PC-9 (cell line): Measurements from ENCODE around the gene KDM1B. TPM values are rescaled to one million over a fixed set of nuclear protein-coding genes. Genes with fewer than 3 reads are reported as not detected.
A peak's percentile ranks its signal among the peaks of the same experiment; 100 is the strongest.

Source experiments
- BruUV-seq: library from RNA; stranded (reverse); fragments of 400-500 nt; replicated peaks from 2 replicates; lab custom pipeline; 2021; lab: Mats Ljungman, UMichigan
- CTCF ChIA-PET: fragments of 300-600 bp; sonication (Branson Sonifier 250); formaldehyde crosslinking; loops from one replicate; lab custom pipeline; 2022; ENCODE audit warnings: antibody characterized with exemption; lab: Charles Lee
- POLR2A ChIA-PET: fragments of 300-600 bp; sonication (Branson Sonifier 250); formaldehyde crosslinking; loops from one replicate; lab custom pipeline; 2022; ENCODE audit warnings: antibody characterized with exemption; ENCODE audit not compliant: unreplicated experiment; lab: Charles Lee
- DNase-seq, 2 experiments: peaks; one replicate each; pipeline versions ENCODE4 v3.0.0 to v3.0.0-alpha.2; 2015 to 2022; ENCODE audit warnings: mixed read lengths in 1 of 2
- H2AFZ ChIP-seq: fragments of 200-600 bp; sonication (generic); 2 replicates; pipeline ENCODE4 v1.8.1; 2017; ENCODE audit warnings: antibody characterized with exemption
- H3F3A ChIP-seq: fragments of 200-600 bp; sonication (generic); 2 replicates; pipeline ENCODE4 v1.8.1; 2017; ENCODE audit warnings: antibody characterized with exemption, mild to moderate bottlenecking, low read depth; ENCODE audit not compliant: insufficient read depth
- H3K27ac ChIP-seq: fragments of 200-600 bp; sonication (generic); 2 replicates; pipeline ENCODE4 v1.6.1; 2016; ENCODE audit warnings: mixed run types
- H3K27me3 ChIP-seq: fragments of 200-600 bp; sonication (generic); 2 replicates; pipeline ENCODE4 v1.6.1; 2016; ENCODE audit warnings: low read depth, mixed run types; ENCODE audit not compliant: insufficient read depth
- H3K36me3 ChIP-seq: fragments of 200-600 bp; sonication (generic); 2 replicates; pipeline ENCODE4 v1.6.1; 2016; ENCODE audit warnings: low read depth, mixed run types
- H3K4me1 ChIP-seq: fragments of 200-600 bp; sonication (generic); replicated peaks from 2 replicates; pipeline ENCODE4 v1.6.1; 2016; ENCODE audit warnings: mixed run types; ENCODE audit not compliant: insufficient read depth
- H3K4me2 ChIP-seq: fragments of 200-600 bp; sonication (generic); 2 replicates; pipeline ENCODE4 v1.6.1; 2017; ENCODE audit warnings: mixed run types
- H3K4me3 ChIP-seq: fragments of 200-600 bp; sonication (generic); 2 replicates; pipeline ENCODE4 v1.6.1; 2016; ENCODE audit warnings: mixed run types
- H3K79me2 ChIP-seq: fragments of 200-600 bp; sonication (generic); 2 replicates; pipeline ENCODE4 v1.6.1; 2017; ENCODE audit warnings: low read depth, mixed run types
- H3K9me2 ChIP-seq: fragments of 200-600 bp; sonication (generic); 2 replicates; pipeline ENCODE4 v1.8.1; 2017; ENCODE audit warnings: mild to moderate bottlenecking; ENCODE audit not compliant: insufficient read depth
- H3K9me3 ChIP-seq: fragments of 200-600 bp; sonication (generic); 2 replicates; pipeline ENCODE4 v1.8.1; 2016; ENCODE audit warnings: low read depth; ENCODE audit not compliant: insufficient read depth
- H4K20me1 ChIP-seq: fragments of 200-600 bp; sonication (generic); 2 replicates; pipeline ENCODE4 v1.8.1; 2017; ENCODE audit not compliant: insufficient read depth
- CTCF ChIP-seq: fragments of 200-600 bp; sonication (generic); conservative IDR thresholded peaks from 2 replicates; pipeline ENCODE4 v1.6.1; 2017; ENCODE audit warnings: mixed run types, antibody characterized with exemption, mild to moderate bottlenecking, moderate library complexity
- EZH2 ChIP-seq: fragments of 200-600 bp; sonication (generic); IDR thresholded peaks from 2 replicates; pipeline ENCODE4 v1.8.0; 2017; ENCODE audit warnings: antibody characterized with exemption, low read depth
- intact Hi-C: fragments of 100-400 bp; cut with micrococcal nuclease; formaldehyde crosslinking; loops from one replicate; pipeline ENCODE4 v1.10.0; 2022; ENCODE audit not compliant: unreplicated experiment
- total RNA-seq: library from RNA; stranded (reverse); gene quantifications from 2 replicates; pipeline ENCODE4 v1.2.3, GENCODE V29; 2021

The KDM1B gene
- total RNA-seq, 1 experiment from 2014 or later, result 21.5 TPM

- BruUV-seq, result no TSS peak
- intact Hi-C loops, result no loop called here
- Histone ChIP-seq H2AFZ (no peak overlapping the region), H3K4me2 (no peak overlapping the region), H4K20me1 (no peaks in the 10 kb centered on the region), H3K27ac (peak overlapping the region; percentile 88), H3F3A (peaks cover 32% of the 10 kb centered on the region; the same call in 1 of the 2 replicates), H3K27me3 (no peaks in the 10 kb centered on the region), H3K79me2 (peaks cover 64% of the 10 kb centered on the region), H3K9me3 (no peaks in the 10 kb centered on the region), H3K9me2 (no peaks in the 10 kb centered on the region), H3K4me3 (no peak overlapping the region), H3K4me1 (peaks cover 17% of the 10 kb centered on the region), H3K36me3 (peaks cover 64% of the 10 kb centered on the region)
- DNase-seq, result no peak
- ChIA-PET POLR2A (no interaction called here), CTCF (no interaction called here)
- TF ChIP-seq EZH2 (no peak), CTCF (no peak)
Observed at GRCh38 chr6:18243302-18243893, 88.2 kb downstream of the KDM1B start.

GRCh38 chr6:18244251-18244650 is 89.0 kb downstream of the KDM1B start:
- Histone ChIP-seq H3K4me2 (no peak overlapping the region), H3K9me2 (no peaks in the 10 kb centered on the region), H3K9me3 (no peaks in the 10 kb centered on the region), H3K4me1 (peaks cover 17% of the 10 kb centered on the region), H3K4me3 (no peak overlapping the region), H3K27me3 (no peaks in the 10 kb centered on the region), H2AFZ (no peak overlapping the region), H3K27ac (peak overlapping the region; percentile 34), H3K79me2 (peaks cover 73% of the 10 kb centered on the region), H3F3A (peaks cover 32% of the 10 kb centered on the region; the same call in 1 of the 2 replicates), H3K36me3 (peaks cover 65% of the 10 kb centered on the region), H4K20me1 (no peaks in the 10 kb centered on the region)
- ChIA-PET POLR2A (no interaction called here), CTCF (no interaction called here)
- no TSS peak for BruUV-seq
- intact Hi-C loops, result no loop called here
- TF ChIP-seq EZH2, result no peak
- TF ChIP-seq CTCF, result no peak
- no peak for DNase-seq

GRCh38 chr6:18245079-18245478 is 89.9 kb downstream of the KDM1B start:
- Histone ChIP-seq H3K9me2 (no peaks in the 10 kb centered on the region), H3K27me3 (no peaks in the 10 kb centered on the region), H3K27ac (no peak overlapping the region), H3K4me3 (no peak overlapping the region), H3K9me3 (no peaks in the 10 kb centered on the region), H2AFZ (no peak overlapping the region), H4K20me1 (no peaks in the 10 kb centered on the region), H3K79me2 (peaks cover 77% of the 10 kb centered on the region), H3F3A (peaks cover 32% of the 10 kb centered on the region; the same call in 1 of the 2 replicates), H3K4me2 (no peak overlapping the region), H3K36me3 (peaks cover 67% of the 10 kb centered on the region), H3K4me1 (peaks cover 17% of the 10 kb centered on the region)
- TF ChIP-seq EZH2 (no peak), CTCF (no peak)
- ChIA-PET CTCF (no interaction called here), POLR2A (no interaction called here)
- intact Hi-C loops, result no loop called here
- no TSS peak for BruUV-seq
- no peak for DNase-seq
